Measurements from ENCODE around the gene RFPL2.
"Not testable (repeated sequence)": the region's sequence is repeated elsewhere in the genome, so short reads cannot be mapped to it uniquely, and the experiment has no call there.

The RFPL2 gene

GRCh38 chr22:32205974-32206773 lies 1.3 kb upstream of the RFPL2 start:
- no peak for DNase-seq (ENCODE audit: low spot score)

GRCh38 chr22:32204040-32204855 lies 625 bp downstream of the RFPL2 start:
- no peak for DNase-seq (ENCODE audit: low spot score)

- no peak for DNase-seq (ENCODE audit: low spot score)
These were observed 1.5 kb downstream of the RFPL2 start for GRCh38 chr22:32203181-32204039.

GRCh38 chr22:32202539-32203180 lies 2.2 kb downstream of the RFPL2 start:
- DNase-seq (ENCODE audit: low spot score): peak; percentile 28

- no peak for DNase-seq (ENCODE audit: low spot score)
These were observed 2.7 kb downstream of the RFPL2 start for GRCh38 chr22:32202161-32202538.

- no peak for DNase-seq (ENCODE audit: low spot score)
These were observed 4.1 kb downstream of the RFPL2 start for GRCh38 chr22:32200752-32201151.

GRCh38 chr22:32199961-32200360 lies 4.9 kb downstream of the RFPL2 start:
- DNase-seq (ENCODE audit: low spot score): no peak

GRCh38 chr22:32199341-32199740 lies 5.5 kb downstream of the RFPL2 start:
- DNase-seq (ENCODE audit: low spot score): no peak

- not testable (repeated sequence) for DNase-seq (ENCODE audit: low spot score)
These were observed 7.2 kb downstream of the RFPL2 start for GRCh38 chr22:32197553-32198226.

GRCh38 chr22:32195900-32196299 lies 9.0 kb downstream of the RFPL2 start:
- not testable (repeated sequence) for DNase-seq (ENCODE audit: low spot score)

- DNase-seq (ENCODE audit: low spot score): not testable (repeated sequence)
These were observed 11.5 kb downstream of the RFPL2 start for GRCh38 chr22:32193346-32193745.

GRCh38 chr22:32191021-32191420 lies 13.9 kb downstream of the RFPL2 start:
- DNase-seq (ENCODE audit: low spot score): not testable (repeated sequence)

- DNase-seq (ENCODE audit: low spot score): no peak
These were observed 19.1 kb downstream of the RFPL2 start for GRCh38 chr22:32185821-32186220.

GRCh38 chr22:32183625-32184024 lies 21.2 kb downstream of the RFPL2 start:
- no peak for DNase-seq (ENCODE audit: low spot score)

GRCh38 chr22:32181043-32181442 lies 23.8 kb downstream of the RFPL2 start:
- DNase-seq (ENCODE audit: low spot score): no peak

GRCh38 chr22:32177221-32177765 lies 27.6 kb downstream of the RFPL2 start:
- no peak for DNase-seq (ENCODE audit: low spot score)

- no peak for DNase-seq (ENCODE audit: low spot score)
These were observed 28.9 kb downstream of the RFPL2 start for GRCh38 chr22:32175683-32176644.

GRCh38 chr22:32175115-32175514 lies 29.8 kb downstream of the RFPL2 start:
- no peak for DNase-seq (ENCODE audit: low spot score)

GRCh38 chr22:32165681-32166080 lies 39.2 kb downstream of the RFPL2 start:
- no peak for DNase-seq (ENCODE audit: low spot score)

All from hepatic stellate cell (primary cell).